ENCODE results near the gene GIT1.

Gene GIT1

GRCh38 chr17:29610395-29610794, 20.9 kb upstream of the GIT1 start:
- Histone ChIP-seq H3K9ac (ENCODE audit: low read depth in 1 of 2, low read length in 2 of 2) (no peak overlapping the region), H3K4me3 (ENCODE audit: low read length in 2 of 2) (no peak overlapping the region), H3K36me3 (ENCODE audit: control insufficient read depth in 2 of 2, insufficient read depth in 2 of 2, low read length in 2 of 2) (no peaks in the 10 kb centered on the region), H3K4me1 (ENCODE audit: control insufficient read depth in 2 of 2, insufficient read depth in 2 of 2, low read length in 2 of 2) (peaks cover 14 to 17% of the 10 kb centered on the region in 2 donors), H3K9me3 (ENCODE audit: control insufficient read depth in 2 of 2, low read length in 2 of 2) (no peaks in the 10 kb centered on the region), H3K27ac (ENCODE audit: low read depth in 2 of 2, low read length in 2 of 2) (no peak overlapping the region), H3K27me3 (ENCODE audit: control insufficient read depth in 2 of 2, insufficient read depth in 2 of 2, low read length in 2 of 2) (peaks cover 0 to 3% of the 10 kb centered on the region in 2 donors)

- Histone ChIP-seq H3K27me3 (ENCODE audit: control insufficient read depth in 2 of 2, insufficient read depth in 2 of 2, low read length in 2 of 2) (no peaks in the 10 kb centered on the region), H3K4me1 (ENCODE audit: control insufficient read depth in 2 of 2, insufficient read depth in 2 of 2, low read length in 2 of 2) (peaks cover 6% of the 10 kb centered on the region in 2 donors), H3K27ac (ENCODE audit: low read depth in 2 of 2, low read length in 2 of 2) (no peak overlapping the region), H3K9ac (ENCODE audit: low read depth in 1 of 2, low read length in 2 of 2) (no peak overlapping the region), H3K36me3 (ENCODE audit: control insufficient read depth in 2 of 2, insufficient read depth in 2 of 2, low read length in 2 of 2) (no peaks in the 10 kb centered on the region), H3K4me3 (ENCODE audit: low read length in 2 of 2) (no peak overlapping the region), H3K9me3 (ENCODE audit: control insufficient read depth in 2 of 2, low read length in 2 of 2) (no peaks in the 10 kb centered on the region)
Measured at GRCh38 chr17:29608986-29609385, 19.5 kb upstream of the GIT1 start.

- no peak overlapping the region for H3K9ac ChIP-seq (ENCODE audit: low read depth in 1 of 2, low read length in 2 of 2)
- H3K9me3 ChIP-seq (ENCODE audit: control insufficient read depth in 2 of 2, low read length in 2 of 2) = no peaks in the 10 kb centered on the region
- no peak overlapping the region for H3K4me3 ChIP-seq (ENCODE audit: low read length in 2 of 2)
- H3K4me1 ChIP-seq (ENCODE audit: control insufficient read depth in 2 of 2, insufficient read depth in 2 of 2, low read length in 2 of 2) = no peaks in the 10 kb centered on the region
- H3K27ac ChIP-seq (ENCODE audit: low read depth in 2 of 2, low read length in 2 of 2) = no peak overlapping the region
- no peaks in the 10 kb centered on the region for H3K27me3 ChIP-seq (ENCODE audit: control insufficient read depth in 2 of 2, insufficient read depth in 2 of 2, low read length in 2 of 2)
- H3K36me3 ChIP-seq (ENCODE audit: control insufficient read depth in 2 of 2, insufficient read depth in 2 of 2, low read length in 2 of 2) = no peaks in the 10 kb centered on the region
Measured at GRCh38 chr17:29607557-29608195, 18.2 kb upstream of the GIT1 start.

GRCh38 chr17:29603109-29603674, 13.7 kb upstream of the GIT1 start:
- H3K4me1 ChIP-seq (ENCODE audit: control insufficient read depth in 2 of 2, insufficient read depth in 2 of 2, low read length in 2 of 2) = no peaks in the 10 kb centered on the region
- H3K27ac ChIP-seq (ENCODE audit: low read depth in 2 of 2, low read length in 2 of 2) = no peak overlapping the region
- no peak overlapping the region for H3K4me3 ChIP-seq (ENCODE audit: low read length in 2 of 2)
- H3K27me3 ChIP-seq (ENCODE audit: control insufficient read depth in 2 of 2, insufficient read depth in 2 of 2, low read length in 2 of 2) = no peaks in the 10 kb centered on the region
- no peak overlapping the region for H3K9ac ChIP-seq (ENCODE audit: low read depth in 1 of 2, low read length in 2 of 2)
- no peaks in the 10 kb centered on the region for H3K36me3 ChIP-seq (ENCODE audit: control insufficient read depth in 2 of 2, insufficient read depth in 2 of 2, low read length in 2 of 2)
- H3K9me3 ChIP-seq (ENCODE audit: control insufficient read depth in 2 of 2, low read length in 2 of 2) = no peaks in the 10 kb centered on the region

GRCh38 chr17:29597361-29598172, 8.1 kb upstream of the GIT1 start:
- H3K9ac ChIP-seq (ENCODE audit: low read depth in 1 of 2, low read length in 2 of 2) = no peak overlapping the region
- H3K27me3 ChIP-seq (ENCODE audit: control insufficient read depth in 2 of 2, insufficient read depth in 2 of 2, low read length in 2 of 2) = no peaks in the 10 kb centered on the region
- H3K9me3 ChIP-seq (ENCODE audit: control insufficient read depth in 2 of 2, low read length in 2 of 2) = no peaks in the 10 kb centered on the region
- H3K4me1 ChIP-seq (ENCODE audit: control insufficient read depth in 2 of 2, insufficient read depth in 2 of 2, low read length in 2 of 2) = peaks cover 3 to 9% of the 10 kb centered on the region in 2 donors
- H3K27ac ChIP-seq (ENCODE audit: low read depth in 2 of 2, low read length in 2 of 2) = no peak overlapping the region
- no peak overlapping the region for H3K4me3 ChIP-seq (ENCODE audit: low read length in 2 of 2)
- H3K36me3 ChIP-seq (ENCODE audit: control insufficient read depth in 2 of 2, insufficient read depth in 2 of 2, low read length in 2 of 2) = no peaks in the 10 kb centered on the region

- Histone ChIP-seq H3K4me1 (ENCODE audit: control insufficient read depth in 2 of 2, insufficient read depth in 2 of 2, low read length in 2 of 2) (peaks cover 11 to 17% of the 10 kb centered on the region in 2 donors), H3K4me3 (ENCODE audit: low read length in 2 of 2) (no peak overlapping the region), H3K27me3 (ENCODE audit: control insufficient read depth in 2 of 2, insufficient read depth in 2 of 2, low read length in 2 of 2) (no peaks in the 10 kb centered on the region), H3K9me3 (ENCODE audit: control insufficient read depth in 2 of 2, low read length in 2 of 2) (no peaks in the 10 kb centered on the region), H3K9ac (ENCODE audit: low read depth in 1 of 2, low read length in 2 of 2) (no peak overlapping the region), H3K27ac (ENCODE audit: low read depth in 2 of 2, low read length in 2 of 2) (no peak overlapping the region), H3K36me3 (ENCODE audit: control insufficient read depth in 2 of 2, insufficient read depth in 2 of 2, low read length in 2 of 2) (no peaks in the 10 kb centered on the region)
Measured at GRCh38 chr17:29596811-29597210, 7.4 kb upstream of the GIT1 start.

GRCh38 chr17:29595943-29596774, 6.7 kb upstream of the GIT1 start:
- Histone ChIP-seq H3K27ac (ENCODE audit: low read depth in 2 of 2, low read length in 2 of 2) (no peak overlapping the region), H3K4me1 (ENCODE audit: control insufficient read depth in 2 of 2, insufficient read depth in 2 of 2, low read length in 2 of 2) (peaks cover 18 to 22% of the 10 kb centered on the region in 2 donors), H3K9ac (ENCODE audit: low read depth in 1 of 2, low read length in 2 of 2) (no peak overlapping the region)

GRCh38 chr17:29595107-29595942, 5.9 kb upstream of the GIT1 start:
- H3K27me3 ChIP-seq (ENCODE audit: control insufficient read depth in 2 of 2, insufficient read depth in 2 of 2, low read length in 2 of 2) = no peaks in the 10 kb centered on the region
- no peak overlapping the region for H3K9ac ChIP-seq (ENCODE audit: low read depth in 1 of 2, low read length in 2 of 2)
- peaks cover 24 to 29% of the 10 kb centered on the region in 2 donors for H3K4me1 ChIP-seq (ENCODE audit: control insufficient read depth in 2 of 2, insufficient read depth in 2 of 2, low read length in 2 of 2)
- H3K9me3 ChIP-seq (ENCODE audit: control insufficient read depth in 2 of 2, low read length in 2 of 2) = no peaks in the 10 kb centered on the region
- no peak overlapping the region for H3K4me3 ChIP-seq (ENCODE audit: low read length in 2 of 2)
- H3K27ac ChIP-seq (ENCODE audit: low read depth in 2 of 2, low read length in 2 of 2) = no peak overlapping the region
- no peaks in the 10 kb centered on the region for H3K36me3 ChIP-seq (ENCODE audit: control insufficient read depth in 2 of 2, insufficient read depth in 2 of 2, low read length in 2 of 2)

More at GRCh38 chr17:29595943-29596774, 6.7 kb upstream of the GIT1 start:
- Histone ChIP-seq H3K27me3 (ENCODE audit: control insufficient read depth in 2 of 2, insufficient read depth in 2 of 2, low read length in 2 of 2) (no peaks in the 10 kb centered on the region), H3K36me3 (ENCODE audit: control insufficient read depth in 2 of 2, insufficient read depth in 2 of 2, low read length in 2 of 2) (no peaks in the 10 kb centered on the region), H3K4me3 (ENCODE audit: low read length in 2 of 2) (no peak overlapping the region), H3K9me3 (ENCODE audit: control insufficient read depth in 2 of 2, low read length in 2 of 2) (no peaks in the 10 kb centered on the region)

- H3K4me1 ChIP-seq (ENCODE audit: control insufficient read depth in 2 of 2, insufficient read depth in 2 of 2, low read length in 2 of 2) = peaks cover 31 to 35% of the 10 kb centered on the region in 2 donors
- no peaks in the 10 kb centered on the region for H3K36me3 ChIP-seq (ENCODE audit: control insufficient read depth in 2 of 2, insufficient read depth in 2 of 2, low read length in 2 of 2)
- no peak overlapping the region for H3K27ac ChIP-seq (ENCODE audit: low read depth in 2 of 2, low read length in 2 of 2)
- H3K27me3 ChIP-seq (ENCODE audit: control insufficient read depth in 2 of 2, insufficient read depth in 2 of 2, low read length in 2 of 2) = no peaks in the 10 kb centered on the region
- H3K4me3 ChIP-seq (ENCODE audit: low read length in 2 of 2) = no peak overlapping the region
- no peaks in the 10 kb centered on the region for H3K9me3 ChIP-seq (ENCODE audit: control insufficient read depth in 2 of 2, low read length in 2 of 2)
- no peak overlapping the region for H3K9ac ChIP-seq (ENCODE audit: low read depth in 1 of 2, low read length in 2 of 2)
Measured at GRCh38 chr17:29594519-29595090, 5.2 kb upstream of the GIT1 start.

Data from mucosa of rectum (tissue), 2 donors.